ENCODE data around the gene CEBPZOS. TPM values are rescaled to one million over a fixed set of nuclear protein-coding genes. Genes with fewer than 3 reads are reported as not detected.
"Not testable (repeated sequence)": the region's sequence is repeated elsewhere in the genome, so short reads cannot be mapped to it uniquely, and the experiment has no call there.

The CEBPZOS gene
- total RNA-seq, 4 donors from 2014 or later = 7.5 to 39.0 (median 24.2) TPM

- in situ Hi-C loops (cut with MboI; ENCODE audit: low pct_ligation_motif_present in 1 of 4, low pct_unique_long_range_greater_than_20kb in 1 of 4, low sequenced_read_pairs in 3 of 4) = no loop called here
- no peak overlapping the region for H3K27ac ChIP-seq
- peaks cover 0 to 4% (median 2%) of the 10 kb centered on the region in 4 donors for H3K4me1 ChIP-seq
- TF ChIP-seq POLR2AphosphoS5 (IDR thresholded peaks at IDR 0.05) (no peak), POLR2A (IDR thresholded peaks at IDR 0.05) (no peak), EP300 (IDR thresholded peaks at IDR 0.05; ENCODE audit: low read depth) (no peak), CTCF (IDR thresholded peaks at IDR 0.05) (no peak)
- H3K9me3 ChIP-seq = no peaks in the 10 kb centered on the region
- H3K27me3 ChIP-seq = no peaks in the 10 kb centered on the region
- 79% methylated on average over 6 of the region's 6 CpGs; no CpG with 5 or more reads in 1 of the 2 donors for WGBS, 2 donors (ENCODE audit: low coverage in 1 of 2)
- H3K4me3 ChIP-seq = no peak overlapping the region
- no peaks in the 10 kb centered on the region for H3K36me3 ChIP-seq
- intact Hi-C loops (cut with DNase I; ENCODE audit: low total_unique reads) = no loop called here
- no peak for DNase-seq
These were observed 4.5 kb upstream of the CEBPZOS start for GRCh38 chr2:37191747-37192146.

GRCh38 chr2:37192551-37192950, 3.7 kb upstream of the CEBPZOS start:
- intact Hi-C loops (cut with DNase I; ENCODE audit: low total_unique reads) (no loop called here), in situ Hi-C loops (cut with MboI; ENCODE audit: low pct_ligation_motif_present in 1 of 4, low pct_unique_long_range_greater_than_20kb in 1 of 4, low sequenced_read_pairs in 3 of 4) (no loop called here)
- Histone ChIP-seq H3K4me3 (no peak overlapping the region), H3K4me1 (peaks cover 3 to 10% (median 8%) of the 10 kb centered on the region in 4 donors), H3K36me3 (no peaks in the 10 kb centered on the region), H3K27ac (no peak overlapping the region), H3K27me3 (no peaks in the 10 kb centered on the region), H3K9me3 (no peaks in the 10 kb centered on the region)
- no peak for TF ChIP-seq POLR2A (IDR thresholded peaks at IDR 0.05)
- no peak for TF ChIP-seq POLR2AphosphoS5 (IDR thresholded peaks at IDR 0.05)
- TF ChIP-seq CTCF (IDR thresholded peaks at IDR 0.05) = no peak
- TF ChIP-seq EP300 (IDR thresholded peaks at IDR 0.05; ENCODE audit: low read depth) = no peak
- no peak for DNase-seq
- 89% methylated on average over 1 of the region's 1 CpG for WGBS, 2 donors (ENCODE audit: low coverage in 1 of 2)

GRCh38 chr2:37195862-37196319, 405 bp upstream of the CEBPZOS start:
- Histone ChIP-seq H3K4me1 (peaks cover 6 to 23% (median 13%) of the 10 kb centered on the region in 4 donors), H3K4me3 (peak overlapping the region; percentile 60 to 80 (median 66)), H3K27ac (peak overlapping the region; percentile 85 to 89 (median 88))
- H3K9me3 ChIP-seq; DNase-seq; intact Hi-C loops (cut with DNase I; ENCODE audit: low total_unique reads); H3K27me3 ChIP-seq; in situ Hi-C loops (cut with MboI; ENCODE audit: low pct_ligation_motif_present in 1 of 4, low pct_unique_long_range_greater_than_20kb in 1 of 4, low sequenced_read_pairs in 3 of 4); H3K36me3 ChIP-seq: not testable (repeated sequence)
- 10 to 83% methylated on average over 2 to 20 of the region's 20 CpGs for WGBS, 2 donors (ENCODE audit: low coverage in 1 of 2)

GRCh38 chr2:37198681-37199065, 2.4 kb downstream of the CEBPZOS start:
- H3K36me3 ChIP-seq = peaks cover 0 to 36% (median 9%) of the 10 kb centered on the region in 4 donors
- TF ChIP-seq CTCF (IDR thresholded peaks at IDR 0.05) (no peak), POLR2AphosphoS5 (IDR thresholded peaks at IDR 0.05) (no peak), EP300 (IDR thresholded peaks at IDR 0.05; ENCODE audit: low read depth) (no peak)
- peaks cover 0 to 9% of the 10 kb centered on the region in 2 donors for H3K9me3 ChIP-seq
- H3K27ac ChIP-seq = no peak overlapping the region
- WGBS, 2 donors (ENCODE audit: low coverage in 1 of 2) = 89 to 93% methylated on average over 5 to 8 of the region's 8 CpGs
- H3K27me3 ChIP-seq = no peaks in the 10 kb centered on the region
- peaks cover 6 to 23% (median 13%) of the 10 kb centered on the region in 4 donors for H3K4me1 ChIP-seq
- in situ Hi-C loops (cut with MboI; ENCODE audit: low pct_ligation_motif_present in 1 of 4, low pct_unique_long_range_greater_than_20kb in 1 of 4, low sequenced_read_pairs in 3 of 4) (no loop called here), intact Hi-C loops (cut with DNase I; ENCODE audit: low total_unique reads) (no loop called here)
- no peak for DNase-seq
- H3K4me3 ChIP-seq = no peak overlapping the region

- 60 to 80% methylated on average over 1 of the region's 1 CpG for WGBS, 2 donors (ENCODE audit: low coverage in 1 of 2)
- H3K4me3 ChIP-seq = no peak overlapping the region
- peaks cover 6 to 20% (median 12%) of the 10 kb centered on the region in 4 donors for H3K4me1 ChIP-seq
- H3K27me3 ChIP-seq = no peaks in the 10 kb centered on the region
- TF ChIP-seq EP300 (IDR thresholded peaks at IDR 0.05; ENCODE audit: low read depth) = no peak
- no peak for TF ChIP-seq POLR2A (IDR thresholded peaks at IDR 0.05)
- TF ChIP-seq POLR2AphosphoS5 (IDR thresholded peaks at IDR 0.05) = no peak
- no peak for TF ChIP-seq CTCF (IDR thresholded peaks at IDR 0.05)
- H3K36me3 ChIP-seq = peaks cover 0 to 61% (median 18%) of the 10 kb centered on the region in 4 donors
- intact Hi-C loops (cut with DNase I; ENCODE audit: low total_unique reads) = no loop called here
- H3K9me3 ChIP-seq = peaks cover 0 to 11% of the 10 kb centered on the region in 2 donors
- in situ Hi-C loops (cut with MboI; ENCODE audit: low pct_ligation_motif_present in 1 of 4, low pct_unique_long_range_greater_than_20kb in 1 of 4, low sequenced_read_pairs in 3 of 4) = no loop called here
- H3K27ac ChIP-seq = no peak overlapping the region
- no peak for DNase-seq
These were observed 4.9 kb downstream of the CEBPZOS start for GRCh38 chr2:37201208-37201607.
